GM12878 (cell line): ENCODE measurements around the gene INSL3. TPM values are rescaled to one million over a fixed set of nuclear protein-coding genes. Genes with fewer than 3 reads are reported as not detected.

Experiments used
- ATAC-seq: fragments of 200-7000 bp; cut with Tn5 transposase; 3 replicates; pipeline ENCODE4 v1.9.1; 2020; ENCODE audit warnings: mild to moderate bottlenecking, moderate library complexity
- BruUV-seq: library from RNA; stranded (reverse); fragments of 400-500 nt; replicated peaks from 2 replicates; lab custom pipeline; 2021; lab: Mats Ljungman, UMichigan
- CTCF ChIA-PET: fragments of 300-600 bp; sonication (Branson Sonifier 250); formaldehyde crosslinking; extraction: SDS; loops from one replicate; lab custom pipeline; 2021; ENCODE audit warnings: inconsistent platforms; lab: Yijun Ruan, JAX
- POLR2A ChIA-PET: fragments of 350-600 bp; formaldehyde crosslinking; extraction: SDS; loops from one replicate; lab custom pipeline; 2021; ENCODE audit warnings: inconsistent platforms; lab: Charles Lee
- RAD21 ChIA-PET: fragments of 300-600 bp; sonication (Branson Sonifier 250); formaldehyde crosslinking; loops from one replicate; lab custom pipeline; 2023; ENCODE audit warnings: antibody characterized with exemption; ENCODE audit not compliant: unreplicated experiment; lab: Charles Lee
- SMC1A ChIA-PET: fragments of 300-600 bp; sonication (Branson Sonifier 250); formaldehyde crosslinking; loops from one replicate; lab custom pipeline; 2023; ENCODE audit not compliant: unreplicated experiment, uncharacterized antibody; lab: Charles Lee
- DNase-seq: peaks from one replicate; pipeline ENCODE4 v3.0.0-alpha.2; 2011; ENCODE audit warnings: low read depth, low spot score
- FAIRE-seq: peaks from 3 replicates; lab custom pipeline; 2011; peaks lifted over from hg19 to GRCh38; lab: Jason Lieb, UNC
- H2AFZ ChIP-seq: 2 replicates; pipeline ENCODE4 v1.6.0; 2011; ENCODE audit warnings: low read depth, low read length, control low read depth; ENCODE audit not compliant: control insufficient read depth
- H3K27ac ChIP-seq: 2 replicates; pipeline ENCODE4 v1.5.1; 2011; ENCODE audit warnings: control low read depth; ENCODE audit not compliant: control insufficient read depth, insufficient read depth
- H3K27me3 ChIP-seq, 2 experiments: replicated peaks in 1 of 2; 2 replicates each; pipeline versions ENCODE4 v1.6.0 to v1.6.1; 2011; ENCODE audit warnings: low read length in 1 of 2; ENCODE audit not compliant: control insufficient read depth in 2 of 2, insufficient read depth in 2 of 2
- H3K36me3 ChIP-seq, 2 experiments: 2 replicates each; pipeline ENCODE4 v1.5.1; 2011; ENCODE audit warnings: low read length in 1 of 2; ENCODE audit not compliant: control insufficient read depth in 2 of 2, insufficient read depth in 2 of 2
- H3K4me1 ChIP-seq: 2 replicates; pipeline ENCODE4 v1.6.1; 2011; ENCODE audit warnings: mild to moderate bottlenecking, low read length, moderate library complexity, mixed read lengths; ENCODE audit not compliant: control insufficient read depth, insufficient read depth
- H3K4me2 ChIP-seq: 2 replicates; pipeline ENCODE4 v1.6.0; 2011; ENCODE audit warnings: control low read depth; ENCODE audit not compliant: control insufficient read depth, insufficient read depth
- H3K4me3 ChIP-seq: fragments of 200-600 bp; sonication (generic); 2 replicates; pipeline ENCODE4 v1.5.1; 2016
- H3K79me2 ChIP-seq: 2 replicates; pipeline ENCODE4 v1.6.0; 2011; ENCODE audit warnings: low read length; ENCODE audit not compliant: control insufficient read depth, insufficient read depth
- H3K9ac ChIP-seq: 2 replicates; pipeline ENCODE4 v1.8.0; 2011; ENCODE audit warnings: low read length, control low read depth, mixed read lengths; ENCODE audit not compliant: control insufficient read depth, insufficient read depth
- H3K9me3 ChIP-seq: replicated peaks from 3 replicates; pipeline ENCODE4 v1.5.1; 2011; ENCODE audit warnings: mild to moderate bottlenecking, low read length; ENCODE audit not compliant: control insufficient read depth, insufficient read depth
- H4K20me1 ChIP-seq: 2 replicates; pipeline ENCODE4 v1.6.0; 2011; ENCODE audit not compliant: control insufficient read depth, insufficient read depth
- BMI1 ChIP-seq: fragments of 450-650 bp; IDR thresholded peaks from 2 replicates; pipeline ENCODE4 v1.6.1; 2016; ENCODE audit warnings: mild to moderate bottlenecking, moderate library complexity, borderline replicate concordance
- KDM1A ChIP-seq: fragments of 200-600 bp; sonication (generic); IDR thresholded peaks from 2 replicates; pipeline ENCODE4 v1.6.1; 2016; ENCODE audit warnings: borderline replicate concordance
- LARP7 ChIP-seq: fragments of 450-650 bp; IDR thresholded peaks from 2 replicates; pipeline ENCODE4 v1.6.1; 2017; ENCODE audit warnings: mild to moderate bottlenecking
- MTA2 ChIP-seq: fragments of 450-650 bp; IDR thresholded peaks from 2 replicates; pipeline ENCODE4 v1.6.1; 2016; ENCODE audit warnings: low read depth, mild to moderate bottlenecking, moderate library complexity
- MYB ChIP-seq: fragments of 150-350 bp; IDR thresholded peaks from 2 replicates; pipeline ENCODE4 v1.6.1; 2014; ENCODE audit warnings: mild to moderate bottlenecking, low read depth, low read length, borderline replicate concordance
- PML ChIP-seq: IDR thresholded peaks from 2 replicates; pipeline ENCODE4 v1.6.1; 2012; ENCODE audit warnings: low read length, inconsistent platforms
- POLR2A ChIP-seq: IDR thresholded peaks from 2 replicates; pipeline ENCODE4 v1.6.1; 2011; ENCODE audit warnings: low read depth, mild to moderate bottlenecking, low read length
- POLR2AphosphoS5 ChIP-seq: IDR thresholded peaks from 2 replicates; pipeline ENCODE4 v1.6.1; 2011; ENCODE audit warnings: mild to moderate bottlenecking, low read length, inconsistent platforms
- RB1 ChIP-seq: fragments of 450-650 bp; formaldehyde crosslinking; IDR thresholded peaks from 2 replicates; pipeline ENCODE4 v1.6.1; 2017; ENCODE audit warnings: mild to moderate bottlenecking, borderline replicate concordance
- RUNX3 ChIP-seq: IDR thresholded peaks from 2 replicates; pipeline ENCODE4 v1.6.1; 2012; ENCODE audit warnings: low read length, inconsistent platforms
- SIN3A ChIP-seq: IDR thresholded peaks from 2 replicates; pipeline ENCODE4 v1.6.1; 2012; ENCODE audit warnings: low read depth, low read length, improper control_type of control experiment
- SMAD5 ChIP-seq: IDR thresholded peaks from 2 replicates; pipeline ENCODE4 v1.6.1; 2016; ENCODE audit warnings: antibody characterized with exemption, low read depth
- WGBS: methylation state at CpG from one replicate; pipeline ENCODE4 v1.1.6; 2016; ENCODE audit warnings: low lambda C conversion rate; ENCODE audit not compliant: insufficient replicate concordance, insufficient coverage; ENCODE audit errors: missing lambda C conversion rate; 5-methylcytosine and 5-hydroxymethylcytosine counted together
- in situ Hi-C: fragments of 300-500 bp; cut with MboI; formaldehyde crosslinking; loops from 9 replicates; pipeline ENCODE4 v1.14.3; 2018; ENCODE audit warnings: mixed read lengths
- intact Hi-C: fragments of 100-400 bp; cut with micrococcal nuclease; formaldehyde crosslinking; loops from one replicate; pipeline ENCODE4 v1.14.2; 2022; ENCODE audit not compliant: unreplicated experiment
- polyA plus RNA-seq, 11 experiments: library from polyadenylated mRNA; depleted of rRNA in 4 of 11; unstranded in 6 of 11; stranded (reverse) in 5 of 11; fragments of >200 nt; fragmentation: Nextera tagmentation in 4 of 11; fragmentation: Illumina TruSeq in 1 of 11; extraction: Ambion mirVana in 4 of 11; extraction: Trizol in 1 of 11; gene quantifications; 1 replicate in 1 of 11; 2 replicates in 10 of 11; pipeline versions ENCODE4 v1.2.1 to v1.2.3, GENCODE V29; 2011 to 2016; ENCODE audit warnings: inconsistent platforms in 2 of 11, missing spikeins in 2 of 11, low read depth in 1 of 11
- total RNA-seq, 4 experiments: library from RNA; depleted of rRNA in 3 of 4; stranded (reverse); fragments of >200 nt in 3 of 4; fragmentation: Illumina TruSeq in 1 of 4; extraction: Trizol in 1 of 4; gene quantifications; 2 replicates each; pipeline versions ENCODE4 v1.2.1 to v1.2.3, GENCODE V29; 2013 to 2021
- TF ChIP-seq, protein P1 (sequence below): fragments of 150-350 bp; IDR thresholded peaks from 2 replicates; pipeline ENCODE4 v1.6.1; 2014; ENCODE audit warnings: mild to moderate bottlenecking, low read depth, low read length

The INSL3 gene
- total and polyA plus RNA-seq, 10 of the 15 experiments (the other 5 are each of a cell fraction or from before 2014, with no cell fraction given) = 0.27 to 1.9 (median 0.70) TPM

DNA sequence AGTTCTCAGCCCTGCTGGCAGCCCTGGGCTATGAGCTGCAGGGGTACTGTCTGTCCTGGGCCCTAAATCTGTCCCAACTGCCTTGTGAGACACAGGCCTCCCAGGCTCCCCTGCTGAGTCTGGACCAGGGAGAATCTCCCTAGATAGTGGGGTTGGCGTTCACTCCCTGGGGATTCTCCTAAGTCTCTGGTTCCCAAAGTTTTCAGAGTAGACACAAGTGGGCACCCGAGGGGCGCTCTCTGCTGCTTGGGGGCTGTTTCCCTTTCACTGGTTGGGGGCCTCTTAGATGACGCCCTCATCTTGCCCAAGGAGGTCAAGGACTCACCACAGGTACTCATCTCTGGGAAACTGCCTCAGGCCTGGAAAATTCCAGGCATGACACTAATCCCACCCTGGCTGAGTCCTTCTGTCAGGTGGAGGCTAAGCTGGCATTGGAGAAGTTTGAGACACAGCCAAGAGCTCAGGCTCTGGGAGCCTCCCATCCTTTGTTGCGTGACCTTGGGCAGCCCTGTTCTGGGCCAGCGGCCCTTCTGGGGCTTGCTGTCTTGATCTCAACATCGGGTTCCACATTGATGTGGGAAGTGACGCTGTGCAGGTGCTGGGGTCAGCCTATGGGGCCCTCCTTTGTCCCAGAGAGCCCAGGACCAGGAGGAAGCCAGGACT lies 42.3 kb upstream of the INSL3 start:
- ATAC-seq (no peak), FAIRE-seq (no peak)
- ChIA-PET RAD21 (interaction anchor here (0.7 to 2.3 kb wide), 3 partner anchors 66 to 69 kb away, joined by 3 to 10 read pairs (median 5); partner anchors contain the start of gene CCDC124), SMC1A (interaction anchor here (1.4 kb wide), 1 partner anchor 69 kb away, joined by 3 read pairs; the partner anchor contains the start of gene CCDC124)
- H3K79me2 ChIP-seq = peaks cover 30% of the 10 kb centered on the region
- peaks cover 12% of the 10 kb centered on the region for H3K4me1 ChIP-seq
- H3K27ac ChIP-seq = no peak overlapping the region
- H3K4me3 ChIP-seq = no peak overlapping the region
- intact Hi-C loops (no loop called here), in situ Hi-C loops (no loop called here)
- peaks cover 17% of the 10 kb centered on the region for H4K20me1 ChIP-seq
- H3K9me3 ChIP-seq = no peaks in the 10 kb centered on the region
- 76% methylated on average over 8 of the region's 8 CpGs for WGBS
- no peak overlapping the region for H3K4me2 ChIP-seq
- BruUV-seq = no TSS peak
- no peak overlapping the region for H2AFZ ChIP-seq
- peak; percentile 43; the same call in 1 of the 2 replicates for TF ChIP-seq SMAD5
- no peak for TF ChIP-seq SIN3A
- TF ChIP-seq KDM1A = no peak
- no peak for TF ChIP-seq MYB
- peak; percentile 1; the same call in 1 of the 2 replicates for TF ChIP-seq RUNX3
- TF ChIP-seq, protein P1, sequence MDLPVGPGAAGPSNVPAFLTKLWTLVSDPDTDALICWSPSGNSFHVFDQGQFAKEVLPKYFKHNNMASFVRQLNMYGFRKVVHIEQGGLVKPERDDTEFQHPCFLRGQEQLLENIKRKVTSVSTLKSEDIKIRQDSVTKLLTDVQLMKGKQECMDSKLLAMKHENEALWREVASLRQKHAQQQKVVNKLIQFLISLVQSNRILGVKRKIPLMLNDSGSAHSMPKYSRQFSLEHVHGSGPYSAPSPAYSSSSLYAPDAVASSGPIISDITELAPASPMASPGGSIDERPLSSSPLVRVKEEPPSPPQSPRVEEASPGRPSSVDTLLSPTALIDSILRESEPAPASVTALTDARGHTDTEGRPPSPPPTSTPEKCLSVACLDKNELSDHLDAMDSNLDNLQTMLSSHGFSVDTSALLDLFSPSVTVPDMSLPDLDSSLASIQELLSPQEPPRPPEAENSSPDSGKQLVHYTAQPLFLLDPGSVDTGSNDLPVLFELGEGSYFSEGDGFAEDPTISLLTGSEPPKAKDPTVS = no peak
- peak; percentile 36; the same call in 1 of the 2 replicates for TF ChIP-seq PML
- TF ChIP-seq RB1 = no peak
- TF ChIP-seq POLR2AphosphoS5 = 0 out of 2 replicates have a peak, but pooled peaks have one; percentile 1
- no peak for TF ChIP-seq LARP7
- TF ChIP-seq BMI1 = no peak
- TF ChIP-seq POLR2A = peak; percentile 44; the same call in 1 of the 2 replicates
- TF ChIP-seq MTA2 = no peak
- TF ChIP-seq, all 136 proteins: peak for 5
- no peaks in the 10 kb centered on the region for H3K27me3 ChIP-seq
- POLR2A ChIA-PET = interaction anchor here (0.9 kb wide), 1 partner anchor 66 kb away, joined by 3 read pairs; no protein-coding TSS in a partner anchor
- H3K9ac ChIP-seq = no peak overlapping the region
- no peak for DNase-seq
- H3K36me3 ChIP-seq = peaks cover 23 to 30% of the 10 kb centered on the region in 2 experiments
- CTCF ChIA-PET = interaction anchor here (1.0 to 3.2 kb wide), 2 partner anchors 68 to 69 kb away, joined by 4 to 11 read pairs; partner anchors contain the start of gene CCDC124
